ENCODE measurements around the gene KAT5.
"Not testable (repeated sequence)": the region's sequence is repeated elsewhere in the genome, so short reads cannot be mapped to it uniquely, and the experiment has no call there.

KAT5 gene

DNA sequence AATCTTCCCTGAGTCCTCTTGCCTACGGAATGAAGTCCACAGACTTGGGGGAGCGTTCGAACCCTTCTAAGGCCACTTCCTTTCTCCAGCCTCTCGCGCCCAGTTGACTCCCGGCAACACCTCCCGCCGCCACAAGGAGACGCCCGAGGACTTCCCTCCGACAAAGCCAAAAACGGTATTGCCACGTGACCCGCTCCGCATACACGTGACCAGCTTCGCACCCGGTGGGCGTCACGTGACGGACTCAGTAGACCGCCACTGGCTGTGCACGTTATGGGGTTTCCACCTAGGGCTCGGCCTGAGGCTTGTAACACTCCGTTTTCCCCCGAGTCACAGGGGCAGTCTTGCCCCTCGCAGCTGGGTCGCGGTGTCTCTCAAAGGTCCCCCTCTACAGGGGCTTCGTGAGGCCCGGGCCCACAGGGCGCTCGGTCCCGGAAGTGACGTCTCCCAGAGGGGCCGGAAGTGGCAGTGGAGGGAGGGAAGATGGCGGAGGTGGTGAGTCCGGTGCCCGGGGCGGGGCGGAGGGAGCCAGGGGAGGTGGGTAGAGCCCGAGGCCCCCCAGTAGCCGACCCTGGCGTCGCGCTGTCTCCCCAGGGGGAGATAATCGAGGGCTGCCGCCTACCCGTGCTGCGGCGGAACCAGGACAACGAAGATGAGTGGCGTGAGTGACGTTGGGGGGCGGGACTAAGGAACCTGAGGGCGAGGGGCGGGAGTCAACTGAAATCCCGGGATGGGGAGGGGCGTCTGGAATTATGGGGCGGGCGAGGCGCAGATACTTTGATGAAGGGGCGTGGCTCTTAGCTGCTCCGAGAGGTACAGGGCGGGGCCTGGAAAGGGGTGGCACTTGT lies at the start of gene KAT5:
TSS of gene KAT5 (plus strand) at position 468 of the 848 bp plus-strand sequence. CDS start at position 484, 16 bp downstream.
- DNase-seq = peak; percentile 98

DNA sequence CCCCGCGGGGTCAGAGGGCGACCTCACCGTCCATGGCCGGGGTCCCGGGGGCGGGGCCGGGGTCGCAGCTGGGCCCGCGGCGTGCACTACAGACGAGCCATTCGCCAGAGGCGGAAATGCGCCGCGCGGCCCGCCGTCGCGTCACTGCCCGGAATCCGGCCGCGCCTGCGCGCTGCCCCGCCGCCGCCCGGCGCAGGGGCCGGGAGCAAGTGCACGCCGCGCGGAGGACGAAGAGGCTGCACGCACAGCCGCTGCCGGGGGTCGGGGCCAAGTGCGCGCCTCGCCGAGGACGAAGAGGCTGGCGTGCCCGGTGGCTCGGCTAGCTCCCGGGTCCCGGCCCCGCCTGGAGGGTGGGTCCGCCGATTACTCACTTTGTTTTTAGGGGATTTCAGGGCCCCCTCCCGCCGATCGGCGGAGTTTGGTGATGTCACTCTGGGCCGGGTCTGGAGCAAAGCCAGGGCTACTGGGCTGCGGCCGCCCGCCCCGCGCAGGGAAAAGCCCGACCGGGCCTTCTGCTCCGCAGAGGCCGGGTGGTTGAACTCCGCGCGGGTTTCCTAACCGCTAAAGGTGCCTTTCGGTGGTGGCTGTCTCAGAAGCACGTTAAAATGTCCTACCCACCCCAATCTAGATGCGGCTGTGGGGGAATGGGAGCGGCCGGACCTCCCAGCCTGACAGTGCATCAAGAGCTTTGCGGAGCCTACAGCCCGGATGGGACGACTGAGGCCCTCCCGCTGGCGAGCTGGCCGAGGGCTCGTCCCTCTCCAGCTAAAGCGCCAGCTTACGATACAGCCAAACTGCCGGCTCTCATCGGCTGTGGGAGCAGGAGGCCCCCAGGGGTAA lies 49.0 kb upstream of the KAT5 start, which contains the start of gene RELA:
TSS of gene RELA (minus strand) at position 118 of the 840 bp plus-strand sequence. CDS start at position 34, 84 bp downstream.
- DNase-seq = peak; percentile 94

- DNase-seq = peak; percentile 57
These were observed 48.3 kb upstream of the KAT5 start for GRCh38 chr11:65663639-65664200.

GRCh38 chr11:65672180-65672860 lies 39.7 kb upstream of the KAT5 start:
- DNase-seq = no peak

- no peak for DNase-seq
These were observed 39.1 kb upstream of the KAT5 start for GRCh38 chr11:65672982-65673381.

DNA sequence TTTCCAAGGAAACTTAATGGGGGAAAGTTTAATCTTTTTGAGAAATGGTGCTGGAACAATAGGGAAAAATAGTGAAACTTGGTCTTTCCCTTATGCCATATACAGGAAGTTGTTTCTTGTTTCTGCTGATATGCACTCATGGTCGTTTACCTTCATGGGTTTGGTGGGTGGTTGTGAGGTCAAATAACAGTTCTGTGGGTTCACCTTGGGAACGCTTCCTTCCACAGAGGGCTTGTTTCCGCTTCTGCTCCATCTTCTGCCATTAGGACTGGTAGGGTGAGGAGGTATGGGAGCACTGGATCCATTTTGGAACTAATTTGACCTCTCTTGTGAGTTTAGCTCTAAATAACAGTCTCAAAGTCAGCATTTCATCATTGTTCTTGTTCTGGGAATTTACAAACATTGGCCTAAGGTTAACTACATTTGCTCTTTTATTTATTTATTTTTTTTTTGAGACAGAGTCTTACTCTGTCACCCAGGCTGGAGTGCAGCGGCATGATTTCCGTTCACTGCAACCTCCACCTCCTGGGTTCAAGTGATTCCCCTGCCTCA lies 31.8 kb upstream of the KAT5 start:
- DNase-seq = no peak

DNA sequence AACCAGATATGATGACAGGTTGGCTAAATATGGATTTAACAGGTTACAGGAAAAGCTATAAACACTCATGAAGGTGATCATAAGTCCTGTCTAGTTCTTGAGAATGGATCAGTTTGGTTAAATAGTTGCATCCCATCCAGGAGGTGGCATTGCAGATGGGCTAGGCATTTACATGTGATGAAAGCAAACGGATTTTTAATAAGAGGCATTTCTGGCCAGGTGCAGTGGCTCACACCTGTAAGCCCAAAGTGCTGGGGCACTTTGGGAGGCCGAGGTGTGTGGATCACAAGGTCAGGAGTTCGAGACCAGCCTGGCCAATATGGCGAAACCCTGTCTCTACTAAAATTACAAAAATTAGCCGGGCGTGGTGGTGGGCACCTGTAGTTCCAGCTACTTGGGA lies 28.6 kb upstream of the KAT5 start:
- DNase-seq = not testable (repeated sequence)

GRCh38 chr11:65685981-65686380 lies 26.1 kb upstream of the KAT5 start:
- no peak for DNase-seq

GRCh38 chr11:65691847-65692246 lies 20.2 kb upstream of the KAT5 start:
- DNase-seq = not testable (repeated sequence)

- DNase-seq = no peak
These were observed 19.7 kb upstream of the KAT5 start for GRCh38 chr11:65692367-65692766.

- DNase-seq = no peak
These were observed 16.4 kb upstream of the KAT5 start for GRCh38 chr11:65695459-65696241.

GRCh38 chr11:65696802-65697552 lies 15.1 kb upstream of the KAT5 start:
- no peak for DNase-seq

- DNase-seq = no peak
These were observed 13.8 kb upstream of the KAT5 start for GRCh38 chr11:65698205-65698604.

DNA sequence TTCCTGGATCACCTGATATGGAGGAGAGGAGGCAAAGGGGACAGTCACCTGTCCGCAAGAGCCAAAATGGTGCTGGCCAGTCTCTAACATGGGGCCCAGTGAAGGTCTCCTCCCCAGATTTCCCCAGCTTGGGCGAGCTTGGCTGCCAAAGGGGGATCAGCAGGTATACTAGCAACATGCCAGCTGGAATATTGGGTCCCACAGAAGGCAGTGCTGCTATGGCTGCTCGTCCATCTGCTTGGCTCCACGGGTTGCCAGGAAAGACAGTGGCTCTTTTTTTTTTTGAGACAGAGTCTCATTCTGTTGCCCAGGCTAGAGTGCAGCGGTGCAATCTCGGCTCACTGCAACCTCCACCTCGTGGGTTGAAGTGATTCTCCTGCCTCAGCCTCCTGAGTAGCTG lies 12.7 kb upstream of the KAT5 start:
- DNase-seq = no peak

DNA sequence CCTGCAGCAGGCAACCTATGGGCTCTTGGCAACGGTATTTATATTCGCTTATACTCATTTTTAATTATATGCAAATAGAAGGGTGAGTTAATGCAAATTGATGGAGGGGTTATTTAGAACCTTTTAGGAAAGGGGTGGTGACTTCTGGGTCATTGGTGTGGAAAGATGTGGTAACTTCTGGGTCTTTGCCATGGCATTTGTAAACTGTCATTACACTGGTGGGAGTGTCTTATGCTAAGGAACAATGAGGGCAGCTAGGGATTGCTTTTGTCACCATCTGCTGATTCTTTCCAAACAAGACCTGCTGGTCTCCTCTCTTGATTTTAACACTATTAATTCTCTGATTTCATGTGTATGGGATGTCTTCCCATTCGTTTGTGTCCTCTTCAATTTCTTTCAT lies 11.7 kb upstream of the KAT5 start:
- no peak for DNase-seq

- no peak for DNase-seq
These were observed 10.4 kb upstream of the KAT5 start for GRCh38 chr11:65701686-65702085.

DNA sequence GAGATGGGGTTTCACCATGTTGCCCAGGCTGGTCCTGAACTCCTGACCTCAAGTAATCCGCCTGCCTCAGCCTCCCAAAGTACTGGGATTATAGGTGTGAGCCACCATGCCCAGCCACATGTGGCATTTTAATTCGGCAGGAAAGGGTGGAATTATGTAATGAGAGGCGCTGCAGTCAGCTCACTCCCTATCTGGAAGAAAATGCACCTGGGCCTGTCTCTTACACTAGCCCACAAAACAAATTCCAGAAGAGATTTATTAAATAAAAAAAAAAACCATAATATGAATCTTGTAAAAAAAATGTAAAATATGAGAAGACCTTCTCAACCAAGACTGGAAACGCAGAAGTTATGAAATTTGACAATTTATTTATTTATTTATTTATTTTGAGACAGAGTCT lies 8.2 kb upstream of the KAT5 start:
- no peak for DNase-seq

DNA sequence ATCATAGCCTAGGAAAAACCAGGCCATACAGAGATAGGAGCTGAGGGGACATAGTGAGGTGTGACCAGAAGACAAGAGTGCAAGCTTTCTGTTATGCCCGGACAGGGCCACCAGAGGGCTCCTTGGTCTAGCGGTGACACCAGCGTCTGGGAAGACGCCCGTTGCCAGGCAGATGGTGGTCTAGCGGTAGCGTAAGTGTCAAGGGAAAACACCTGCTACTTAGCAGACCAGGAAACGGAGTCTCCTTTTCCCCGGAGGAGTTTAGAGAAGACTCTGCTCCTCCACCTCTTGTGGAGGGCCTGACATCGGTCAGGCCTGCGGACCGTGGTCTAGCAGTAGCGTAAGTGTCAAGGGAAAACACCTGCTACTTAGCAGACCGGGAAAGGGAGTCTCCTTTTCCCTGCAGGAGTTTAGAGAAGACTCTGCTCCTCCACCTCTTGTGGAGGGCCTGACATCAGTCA lies 5.7 kb upstream of the KAT5 start:
- DNase-seq = peak; percentile 84

- not testable (repeated sequence) for DNase-seq
These were observed 5.0 kb upstream of the KAT5 start for GRCh38 chr11:65707002-65707401.

DNA sequence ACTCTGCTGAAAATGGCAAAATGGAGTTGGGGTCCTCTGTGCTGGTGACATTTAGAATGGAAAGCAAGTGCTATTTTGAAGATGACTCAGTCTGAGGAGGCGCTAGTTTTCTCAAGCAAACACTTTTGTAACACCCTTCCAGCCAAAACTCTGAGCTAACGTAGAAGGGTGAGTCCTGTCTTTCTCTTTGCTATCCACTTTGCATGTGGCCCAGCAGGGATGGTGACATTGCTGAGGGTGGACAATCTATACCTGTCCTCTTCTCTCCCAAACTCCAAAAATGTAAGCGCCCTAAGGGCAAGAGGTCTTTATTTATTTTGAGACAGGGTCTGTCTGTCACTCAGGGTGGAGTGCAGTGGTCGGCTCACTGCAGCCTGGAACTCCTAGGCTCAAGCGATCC lies 3.6 kb upstream of the KAT5 start:
- DNase-seq = no peak

- DNase-seq = no peak
These were observed 2.4 kb upstream of the KAT5 start for GRCh38 chr11:65709661-65710060.

Measured in CD4-positive, alpha-beta T cell treated with Interleukin-17A for 1 hour (primary cell).